Sigmoid colon (tissue), 4 donors: Measurements from ENCODE around the gene TMEM18.

Experiments
- EP300 ChIP-seq, 4 donors: sonication (generic); formaldehyde crosslinking; IDR thresholded peaks; one replicate each; pipeline ENCODE4 v1.6.1; 2017; ENCODE audit warnings: antibody characterized with exemption in 4 of 4
- POLR2A ChIP-seq, 2 donors: fragments of 450-650 bp; IDR thresholded peaks; one replicate each; pipeline ENCODE4 v1.6.1; 2016; ENCODE audit warnings: antibody characterized with exemption in 2 of 2, mild to moderate bottlenecking in 2 of 2, moderate library complexity in 2 of 2
- POLR2AphosphoS5 ChIP-seq, 4 donors: sonication (generic); formaldehyde crosslinking; IDR thresholded peaks; one replicate each; pipeline ENCODE4 v1.6.1; 2017; ENCODE audit warnings: antibody characterized with exemption in 4 of 4
- TF ChIP-seq, protein P1 (sequence below), 4 experiments: fragments of 450-650 bp in 3 of 4; fragments of 200-600 bp in 1 of 4; IDR thresholded peaks; one replicate each; pipeline ENCODE4 v1.5.1; 2016 to 2019; ENCODE audit warnings: antibody characterized with exemption in 4 of 4, mild to moderate bottlenecking in 3 of 4, moderate library complexity in 2 of 4

DNA sequence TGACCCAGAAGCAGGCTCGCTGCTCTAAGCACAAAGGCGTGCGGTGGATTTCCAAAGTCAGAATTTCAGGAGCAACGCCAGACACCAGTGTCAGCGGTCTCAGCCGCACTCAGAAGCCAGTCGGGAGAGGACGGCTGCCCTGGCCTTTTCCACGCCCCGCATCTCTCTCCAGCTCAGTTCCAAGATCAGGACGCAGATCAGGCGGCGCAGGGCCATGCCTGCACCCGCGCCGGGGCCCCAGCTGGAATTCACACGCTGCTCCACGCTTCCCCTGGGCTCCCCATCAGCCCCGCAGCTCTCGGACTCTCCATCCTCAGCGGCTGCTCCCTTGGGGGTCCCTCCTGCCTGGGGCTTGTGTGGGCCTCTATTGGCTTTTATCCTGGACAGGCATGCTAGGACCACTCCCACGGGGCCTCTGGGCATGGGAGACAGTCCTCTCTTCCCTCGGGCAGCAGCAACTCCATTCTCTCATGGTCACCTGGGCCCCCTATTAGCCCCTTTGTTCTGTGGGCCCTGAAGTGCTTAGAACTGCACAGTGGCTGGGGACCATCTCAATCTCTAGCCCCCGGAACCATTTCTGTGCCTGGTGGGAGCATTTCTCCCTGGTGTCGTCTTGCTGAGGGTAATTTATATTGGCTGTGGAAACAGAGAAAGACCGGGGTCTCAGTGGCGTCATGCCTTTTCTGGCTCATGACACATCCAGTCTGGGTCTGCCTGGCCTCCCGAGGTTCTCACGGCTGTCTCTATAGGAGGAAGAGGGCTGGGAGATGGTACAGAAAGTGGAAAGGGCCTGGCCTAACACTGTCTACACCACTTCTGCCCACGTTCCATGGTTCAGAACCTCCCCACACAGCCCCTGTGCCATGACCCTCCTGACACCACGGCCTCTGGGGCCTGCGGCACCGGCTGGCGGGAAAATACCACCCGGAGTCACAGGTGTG, 14.9 kb upstream of the TMEM18 start:
- TF ChIP-seq, protein P1, sequence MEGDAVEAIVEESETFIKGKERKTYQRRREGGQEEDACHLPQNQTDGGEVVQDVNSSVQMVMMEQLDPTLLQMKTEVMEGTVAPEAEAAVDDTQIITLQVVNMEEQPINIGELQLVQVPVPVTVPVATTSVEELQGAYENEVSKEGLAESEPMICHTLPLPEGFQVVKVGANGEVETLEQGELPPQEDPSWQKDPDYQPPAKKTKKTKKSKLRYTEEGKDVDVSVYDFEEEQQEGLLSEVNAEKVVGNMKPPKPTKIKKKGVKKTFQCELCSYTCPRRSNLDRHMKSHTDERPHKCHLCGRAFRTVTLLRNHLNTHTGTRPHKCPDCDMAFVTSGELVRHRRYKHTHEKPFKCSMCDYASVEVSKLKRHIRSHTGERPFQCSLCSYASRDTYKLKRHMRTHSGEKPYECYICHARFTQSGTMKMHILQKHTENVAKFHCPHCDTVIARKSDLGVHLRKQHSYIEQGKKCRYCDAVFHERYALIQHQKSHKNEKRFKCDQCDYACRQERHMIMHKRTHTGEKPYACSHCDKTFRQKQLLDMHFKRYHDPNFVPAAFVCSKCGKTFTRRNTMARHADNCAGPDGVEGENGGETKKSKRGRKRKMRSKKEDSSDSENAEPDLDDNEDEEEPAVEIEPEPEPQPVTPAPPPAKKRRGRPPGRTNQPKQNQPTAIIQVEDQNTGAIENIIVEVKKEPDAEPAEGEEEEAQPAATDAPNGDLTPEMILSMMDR (IDR thresholded peaks at IDR 0.05) = no peak
- no peak for TF ChIP-seq POLR2A (IDR thresholded peaks at IDR 0.05)
- no peak for TF ChIP-seq POLR2AphosphoS5 (IDR thresholded peaks at IDR 0.05)
- no peak for TF ChIP-seq EP300 (IDR thresholded peaks at IDR 0.05)
